GM21423 (cell line): ENCODE results near the gene RCAN1.
"Not testable (repeated sequence)": the region's sequence is repeated elsewhere in the genome, so short reads cannot be mapped to it uniquely, and the experiment has no call there.

ENCODE experiments used
- ATAC-seq: cut with Tn5 transposase; IDR thresholded peaks from one replicate; pipeline ENCODE4 v1.9.1; 2021; ENCODE audit warnings: mild to moderate bottlenecking, moderate library complexity; ENCODE audit not compliant: unreplicated experiment

Gene RCAN1

DNA sequence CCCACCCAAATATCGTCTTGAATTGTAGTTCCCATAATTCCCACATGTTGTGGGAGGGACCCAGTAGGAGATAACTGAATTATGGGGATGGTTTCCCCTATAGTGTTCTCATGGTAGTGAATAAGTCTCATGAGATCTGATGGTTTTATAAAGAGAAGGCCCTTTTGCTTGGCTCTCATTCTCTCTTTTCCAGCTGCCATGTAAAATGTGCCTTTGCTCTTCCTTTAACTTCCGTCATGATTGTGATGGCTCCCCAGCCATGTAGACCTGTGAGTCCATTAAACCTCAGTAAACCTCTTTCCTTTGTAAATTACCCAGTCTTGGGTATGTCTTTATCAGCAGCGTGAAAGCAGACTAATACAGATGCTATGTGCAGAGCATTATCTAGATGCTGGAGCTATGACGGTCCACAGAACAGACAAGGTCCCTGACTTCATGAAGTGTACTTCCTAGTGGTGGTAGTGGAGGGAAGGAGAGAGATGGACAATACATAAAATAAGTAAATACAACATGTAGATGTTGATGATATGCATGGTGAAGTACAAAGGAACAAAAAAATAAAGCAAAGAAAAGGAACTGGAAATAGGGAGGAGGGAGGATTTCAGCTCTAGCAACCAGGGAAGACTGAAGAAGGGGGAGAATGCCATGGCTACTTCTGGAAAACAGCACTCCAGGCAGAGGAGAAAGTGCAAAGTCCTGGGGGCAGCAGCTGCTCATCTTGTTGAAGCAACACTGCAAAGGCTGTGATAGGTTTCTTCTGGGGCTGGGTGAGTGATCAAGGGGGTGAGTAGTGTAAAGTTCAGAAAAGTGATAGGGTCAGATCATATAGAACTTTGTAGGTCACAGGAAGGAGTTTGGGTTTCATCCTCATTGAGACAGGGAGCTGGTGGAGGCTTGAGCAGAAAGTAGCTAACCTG, 6.8 kb upstream of the RCAN1 start:
- no peak for ATAC-seq

DNA sequence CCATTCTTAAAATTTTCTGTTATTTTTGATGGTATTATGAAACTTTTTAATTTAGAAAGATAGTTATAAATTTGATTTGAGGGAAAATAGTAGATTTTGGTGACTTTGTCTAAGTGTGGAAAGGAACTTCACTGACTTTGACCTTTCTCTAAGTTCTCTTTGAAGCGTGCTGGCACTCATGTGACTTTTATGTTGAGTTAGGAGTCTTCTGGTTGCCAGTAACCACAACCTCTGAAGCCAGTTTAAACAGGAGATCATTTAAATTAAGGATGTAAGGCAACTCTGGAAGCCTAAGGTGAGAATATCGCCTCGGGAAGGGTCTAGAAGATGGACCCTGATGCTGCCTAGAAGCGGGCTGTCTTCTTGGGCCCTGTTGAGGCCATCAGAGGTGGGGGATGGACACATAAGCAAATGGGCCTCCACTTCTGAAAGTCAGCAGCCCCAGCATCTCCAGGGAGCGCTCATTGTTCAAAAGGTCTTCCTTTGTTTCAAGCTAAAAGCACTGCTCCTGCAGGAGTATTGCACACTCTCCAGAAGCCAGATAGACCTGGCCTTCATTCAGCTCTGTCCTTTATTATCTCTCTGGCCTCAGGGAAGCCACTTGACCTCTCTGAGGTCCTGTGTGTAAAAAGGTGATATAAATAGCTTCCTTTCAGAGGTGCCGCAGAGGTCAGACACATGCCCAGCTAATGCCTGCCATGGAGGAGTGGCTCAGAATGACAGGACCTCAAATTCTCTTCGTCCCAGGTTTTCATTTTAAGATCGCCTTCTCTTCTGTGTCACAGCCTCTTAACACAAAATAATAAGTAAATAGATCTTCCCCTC, 5.1 kb upstream of the RCAN1 start:
- ATAC-seq, result no peak

DNA sequence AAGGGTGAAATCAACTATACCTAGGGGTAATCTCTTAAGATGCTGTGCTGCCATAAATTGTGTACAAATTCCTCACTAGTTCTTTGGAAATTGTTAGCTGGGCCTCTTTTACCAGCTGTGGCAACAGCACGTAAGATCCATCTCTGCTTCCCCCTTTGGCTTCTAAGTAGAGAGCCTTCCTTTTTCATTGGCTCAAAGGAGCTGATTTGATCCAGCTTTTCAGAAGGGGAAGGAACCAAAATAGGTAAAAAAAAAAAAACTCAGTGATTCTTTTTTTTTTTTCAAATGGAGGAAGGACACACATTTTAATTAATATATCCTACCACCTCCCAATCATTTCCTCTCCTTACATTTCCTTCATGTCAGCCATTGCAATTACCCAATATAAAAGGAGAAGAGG, 4.0 kb upstream of the RCAN1 start:
- ATAC-seq, result no peak

GRCh38 chr21:34617753-34618339, 2.9 kb upstream of the RCAN1 start:
- ATAC-seq, result no peak

GRCh38 chr21:34615487-34615814, 538 bp upstream of the RCAN1 start:
- no peak for ATAC-seq

DNA sequence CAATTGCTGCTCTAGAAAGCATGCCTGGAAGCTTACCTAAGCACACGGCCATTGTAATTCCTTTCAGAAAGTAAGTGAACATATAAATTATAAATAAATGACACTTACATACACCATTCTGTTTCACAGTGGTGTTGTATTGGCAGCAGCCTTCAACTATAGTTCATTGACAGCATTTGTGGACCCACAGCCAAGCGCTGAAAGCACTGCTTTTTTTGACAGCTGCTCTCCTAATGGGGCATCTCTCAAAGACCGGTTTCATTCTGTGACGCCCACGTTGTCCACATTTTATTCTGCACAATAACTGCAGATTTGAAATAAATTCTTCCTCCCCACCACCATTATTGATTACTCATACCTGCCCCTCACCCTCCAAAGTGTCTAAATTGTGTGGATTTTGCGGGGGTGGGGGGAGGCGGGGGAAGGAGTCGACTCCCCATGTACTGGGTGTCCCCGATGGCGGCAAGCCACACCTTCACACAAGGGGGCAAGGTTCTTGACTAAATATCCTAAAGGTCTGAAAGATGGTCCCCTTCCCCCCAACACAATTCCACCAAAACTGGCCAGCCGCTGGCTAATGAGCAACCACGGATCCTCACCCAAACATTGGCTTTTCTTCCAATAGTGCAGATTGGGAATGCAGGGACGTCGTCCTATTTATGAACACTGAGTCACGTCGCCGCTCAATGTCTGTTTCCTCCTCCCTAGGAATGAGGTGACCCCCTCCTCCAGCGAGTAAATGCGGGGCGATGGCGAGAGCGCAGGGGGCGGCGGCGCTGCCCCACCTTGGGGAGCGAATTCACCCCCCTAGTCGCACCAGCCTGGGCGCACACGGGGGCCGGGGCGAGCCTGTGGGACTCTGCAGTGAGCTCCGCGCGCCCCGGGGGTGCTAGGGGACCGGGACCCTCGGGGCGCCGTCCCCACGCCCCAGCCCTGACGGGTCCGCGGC, 960 bp downstream of the RCAN1 start:
- ATAC-seq, result no peak

DNA sequence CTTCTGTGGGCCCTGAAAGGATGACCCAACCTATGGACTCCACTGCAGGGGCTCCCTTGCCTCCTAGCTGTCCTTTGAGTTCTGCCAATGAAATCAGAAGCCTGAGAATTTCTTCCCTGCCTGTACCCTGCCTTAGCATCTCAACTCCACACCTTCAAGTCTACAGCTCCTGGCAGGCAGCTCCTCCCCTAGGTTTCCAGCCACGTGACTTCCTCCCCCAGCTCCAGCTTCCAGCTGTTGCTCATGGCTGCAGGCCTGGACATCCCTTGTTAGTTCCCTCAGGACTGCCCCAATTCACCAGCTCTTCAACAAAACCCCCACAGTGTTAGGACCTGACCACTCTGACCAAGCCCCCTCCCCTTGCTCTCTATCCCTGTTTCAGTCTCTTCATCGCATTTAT, 2.4 kb downstream of the RCAN1 start:
- no peak for ATAC-seq

DNA sequence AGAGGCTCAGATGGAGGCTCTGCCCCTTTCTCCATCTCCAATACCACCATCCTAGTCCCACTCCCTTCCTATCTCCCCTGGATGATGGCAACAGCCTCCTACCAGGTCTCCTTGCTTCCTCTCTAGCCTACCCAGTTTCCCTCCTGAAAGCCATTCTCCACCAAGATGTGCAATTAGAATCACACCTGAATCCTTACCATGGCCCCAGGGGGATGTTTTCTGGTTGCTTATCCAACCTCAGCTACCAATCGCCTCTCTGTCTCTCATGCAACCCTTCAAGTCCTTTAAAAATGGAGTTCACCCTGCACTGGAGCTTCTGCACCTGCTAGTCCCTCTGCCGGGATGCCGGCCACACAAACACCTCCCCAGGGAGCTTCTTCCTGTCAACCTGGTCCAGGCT, 2.9 kb downstream of the RCAN1 start:
- ATAC-seq, result no peak

DNA sequence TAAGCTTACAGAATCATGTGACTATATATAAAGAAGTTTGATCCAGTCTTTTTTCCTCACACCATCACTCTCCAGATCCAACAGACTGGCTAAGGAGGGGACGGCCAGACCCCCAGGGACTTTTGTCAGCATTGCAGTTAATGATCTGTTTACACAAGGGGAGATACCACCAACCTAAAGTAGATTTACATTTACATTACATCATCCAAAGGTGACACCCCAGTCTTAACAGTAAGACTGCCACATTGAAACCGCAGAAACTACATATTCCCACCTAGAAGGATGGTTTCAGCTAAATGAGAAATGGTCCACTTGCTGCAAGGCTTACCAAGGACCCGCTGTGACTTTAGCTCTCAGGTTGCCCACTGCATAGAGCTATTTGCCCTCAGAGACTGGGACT, 3.4 kb downstream of the RCAN1 start:
- ATAC-seq, result no peak

DNA sequence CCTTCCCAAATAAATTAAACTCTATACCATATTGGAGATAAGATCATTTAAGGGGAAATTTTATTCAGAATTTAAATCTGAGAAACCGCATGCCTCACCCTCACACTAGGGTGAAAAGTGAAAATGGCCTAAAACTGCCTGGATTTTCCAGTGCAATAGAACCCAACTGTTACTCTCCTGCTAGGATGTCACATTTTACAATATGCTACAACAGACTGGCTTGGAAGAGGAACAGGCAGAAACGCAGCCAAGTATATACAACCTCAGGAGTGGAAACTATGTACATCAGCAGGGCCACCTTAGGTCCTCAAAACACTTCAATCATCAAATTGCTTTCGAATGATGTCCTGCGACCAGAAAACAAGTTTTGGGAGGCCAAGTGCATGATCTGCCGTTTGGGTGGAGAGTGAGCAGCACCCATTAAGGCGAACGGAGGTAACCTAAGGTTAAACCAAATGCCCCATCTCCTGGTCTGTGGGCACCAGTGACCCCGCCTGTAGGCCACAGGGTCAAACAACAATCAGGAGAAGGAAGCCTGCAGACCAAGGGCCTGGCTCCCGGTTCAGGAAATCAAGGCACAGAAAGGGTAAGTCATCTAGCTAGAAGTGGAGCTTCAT, 4.9 kb downstream of the RCAN1 start:
- no peak for ATAC-seq

- no peak for ATAC-seq
These were observed 5.5 kb downstream of the RCAN1 start for GRCh38 chr21:34609244-34609932.

DNA sequence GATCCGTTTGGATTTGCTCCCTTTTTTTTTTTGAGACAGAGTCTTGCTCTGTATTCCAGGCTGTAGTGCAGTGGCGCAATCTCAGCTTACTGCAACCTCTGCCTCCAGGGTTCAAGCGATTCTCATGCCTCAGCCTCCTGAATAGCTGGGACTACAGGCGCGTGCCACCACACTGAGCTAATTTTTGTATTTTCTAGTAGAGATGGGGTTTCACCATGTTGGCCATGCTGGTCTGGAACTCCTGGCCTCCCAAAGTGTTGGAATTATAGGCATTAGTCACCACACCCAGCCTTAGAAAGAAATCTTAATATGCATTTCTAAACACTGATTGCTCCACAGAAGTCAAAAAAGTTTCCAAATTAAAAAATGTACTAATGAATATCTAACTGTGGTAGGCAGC, 7.5 kb downstream of the RCAN1 start:
- not testable (repeated sequence) for ATAC-seq

DNA sequence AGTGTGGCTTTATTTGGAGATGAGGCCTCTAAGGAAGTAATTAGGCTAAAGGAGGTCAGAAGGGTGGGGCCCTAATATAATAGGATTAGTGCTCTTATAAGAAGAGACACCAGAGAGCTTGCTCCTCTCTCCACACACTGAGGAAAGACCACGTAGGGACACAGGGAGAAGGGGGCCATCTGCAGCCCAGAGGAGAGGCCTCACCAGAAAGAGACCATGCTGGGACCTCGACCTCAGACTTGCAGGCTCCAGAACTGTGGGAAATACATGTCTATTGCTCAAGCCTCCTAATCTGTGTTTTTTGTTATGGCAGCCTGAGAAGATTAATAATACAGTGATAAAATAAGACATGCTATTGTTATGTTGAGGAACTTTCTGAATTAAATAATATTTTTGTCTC, 8.3 kb downstream of the RCAN1 start:
- ATAC-seq, result no peak

- ATAC-seq, result no peak
These were observed 8.9 kb downstream of the RCAN1 start for GRCh38 chr21:34606051-34606450.

- ATAC-seq, result not testable (repeated sequence)
These were observed 10.0 kb downstream of the RCAN1 start for GRCh38 chr21:34604956-34605355.

DNA sequence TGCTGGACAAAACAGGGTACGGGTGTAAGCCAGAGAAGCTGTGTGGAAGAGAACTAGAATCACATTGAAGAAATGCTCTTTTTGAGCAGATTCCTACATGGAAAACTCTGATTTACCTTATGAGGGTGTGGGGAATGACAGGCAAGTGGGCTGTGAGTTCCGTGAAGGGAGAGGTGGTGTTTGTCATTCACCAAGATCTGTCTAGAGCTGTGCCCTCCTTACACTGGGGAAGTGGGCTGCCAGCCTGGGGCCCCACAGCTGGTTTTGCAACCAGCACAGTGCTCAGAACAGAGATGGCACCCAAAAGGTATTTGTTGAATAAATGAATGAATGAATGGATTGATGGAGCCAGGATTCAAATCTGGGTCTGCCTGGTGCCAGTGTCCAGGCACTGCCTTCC, 10.4 kb downstream of the RCAN1 start:
- no peak for ATAC-seq

GRCh38 chr21:34603710-34604057, 11.2 kb downstream of the RCAN1 start:
- no peak for ATAC-seq

- ATAC-seq, result no peak
These were observed 11.8 kb downstream of the RCAN1 start for GRCh38 chr21:34603002-34603709.

- no peak for ATAC-seq
These were observed 12.9 kb downstream of the RCAN1 start for GRCh38 chr21:34602061-34602460.
